Activated CD4-positive, alpha-beta T cell treated with anti-CD3 and anti-CD28 coated beads, Interleukin-2, Interleukin-4, amounts not matched to agents 100 ng/mL and 50 ng/mL, durations not matched to agents 16 hours and 8 hours (primary cell): ENCODE measurements around the gene TM7SF3.
"Not testable (repeated sequence)": the region's sequence is repeated elsewhere in the genome, so short reads cannot be mapped to it uniquely, and the experiment has no call there.

Source experiments
- DNase-seq: peaks from one replicate; pipeline ENCODE4 v3.0.0-alpha.2; 2020; ENCODE audit warnings: low spot score

Gene TM7SF3

GRCh38 chr12:26979733-26980132, 34.5 kb downstream of the TM7SF3 start:
- DNase-seq = no peak

GRCh38 chr12:26978801-26979200, 35.4 kb downstream of the TM7SF3 start:
- no peak for DNase-seq

GRCh38 chr12:26976687-26977086, 37.5 kb downstream of the TM7SF3 start:
- DNase-seq = no peak

GRCh38 chr12:26971963-26972362, 42.2 kb downstream of the TM7SF3 start:
- DNase-seq = peak; percentile 76

GRCh38 chr12:26970136-26970535, 44.0 kb downstream of the TM7SF3 start:
- DNase-seq = no peak

GRCh38 chr12:26966842-26967241, 47.3 kb downstream of the TM7SF3 start:
- no peak for DNase-seq

- DNase-seq = no peak
These were observed 50.8 kb downstream of the TM7SF3 start for GRCh38 chr12:26963413-26963812.

GRCh38 chr12:26961803-26962202, 52.4 kb downstream of the TM7SF3 start:
- no peak for DNase-seq

- not testable (repeated sequence) for DNase-seq
These were observed 52.8 kb downstream of the TM7SF3 start for GRCh38 chr12:26961391-26961790.

- no peak for DNase-seq
These were observed 60.2 kb downstream of the TM7SF3 start for GRCh38 chr12:26954027-26954426.

GRCh38 chr12:26953447-26953846, 60.7 kb downstream of the TM7SF3 start:
- no peak for DNase-seq

GRCh38 chr12:26948309-26948708, 65.9 kb downstream of the TM7SF3 start:
- no peak for DNase-seq

- peak; percentile 14 for DNase-seq
These were observed 73.0 kb downstream of the TM7SF3 start for GRCh38 chr12:26941215-26941594.

- DNase-seq = peak; percentile 24
These were observed 73.5 kb downstream of the TM7SF3 start for GRCh38 chr12:26940516-26941214.

- DNase-seq = no peak
These were observed 74.2 kb downstream of the TM7SF3 start for GRCh38 chr12:26939953-26940352.

- DNase-seq = no peak
These were observed 74.9 kb downstream of the TM7SF3 start for GRCh38 chr12:26939192-26939832.

- peak; percentile 8 for DNase-seq
These were observed 75.5 kb downstream of the TM7SF3 start for GRCh38 chr12:26938701-26939062.

GRCh38 chr12:26937863-26938700, 76.1 kb downstream of the TM7SF3 start, which contains the start of the genes FGFR1OP2 and INTS13:
TSS of gene FGFR1OP2 (plus strand) at chr12:26938470. CDS start at chr12:26954159, 15,689 bp downstream.
TSS of gene INTS13 (minus strand) at chr12:26937981. CDS start at chr12:26936803, 1,178 bp downstream.
- DNase-seq = peak; percentile 99

GRCh38 chr12:26937443-26937862, 76.7 kb downstream of the TM7SF3 start:
- DNase-seq = no peak

GRCh38 chr12:26936559-26937442, 77.4 kb downstream of the TM7SF3 start:
- DNase-seq = peak; percentile 18

- peak; percentile 62 for DNase-seq
These were observed 78.4 kb downstream of the TM7SF3 start for GRCh38 chr12:26935636-26936378.
